H9 (cell line): ENCODE measurements around the gene AACS. TPM values are rescaled to one million over a fixed set of nuclear protein-coding genes. Genes with fewer than 3 reads are reported as not detected.

Experiments used
- DNase-seq: peaks from one replicate; pipeline ENCODE4 v3.0.0-alpha.2; 2017
- H2AFZ ChIP-seq: one replicate; pipeline ENCODE4 v1.6.1; 2013; ENCODE audit warnings: mild to moderate bottlenecking, low read length, control low read depth, moderate library complexity
- H2AK5ac ChIP-seq: 2 replicates; pipeline ENCODE4 v1.6.1; 2013; ENCODE audit warnings: low read length, control low read depth, mixed read lengths; ENCODE audit not compliant: insufficient read length
- H2BK120ac ChIP-seq: one replicate; pipeline ENCODE4 v1.6.1; 2013; ENCODE audit warnings: low read depth, mild to moderate bottlenecking, low read length, control low read depth, inconsistent platforms; ENCODE audit not compliant: poor library complexity, severe bottlenecking
- H2BK12ac ChIP-seq: 2 replicates; pipeline ENCODE4 v1.6.1; 2013; ENCODE audit warnings: low read length, control low read depth, mixed read lengths, low read depth; ENCODE audit not compliant: insufficient read length
- H2BK15ac ChIP-seq: 2 replicates; pipeline ENCODE4 v1.6.1; 2013; ENCODE audit warnings: low read depth, low read length, control low read depth
- H2BK20ac ChIP-seq: one replicate; pipeline ENCODE4 v1.6.1; 2013; ENCODE audit warnings: low read depth, mild to moderate bottlenecking, low read length, control low read depth, inconsistent platforms; ENCODE audit not compliant: poor library complexity, severe bottlenecking
- H2BK5ac ChIP-seq: 2 replicates; pipeline ENCODE4 v1.6.1; 2013; ENCODE audit warnings: low read length, control low read depth, mixed read lengths; ENCODE audit not compliant: insufficient read length
- H3K14ac ChIP-seq: 2 replicates; pipeline ENCODE4 v1.6.1; 2013; ENCODE audit warnings: low read length, control low read depth; ENCODE audit not compliant: insufficient read depth
- H3K18ac ChIP-seq: 2 replicates; pipeline ENCODE4 v1.6.1; 2013; ENCODE audit warnings: low read depth, mild to moderate bottlenecking, mixed read lengths, low read length, control low read depth; ENCODE audit not compliant: insufficient read length
- H3K23ac ChIP-seq: 2 replicates; pipeline ENCODE4 v1.6.1; 2013; ENCODE audit warnings: low read length, control low read depth, mixed read lengths, low read depth; ENCODE audit not compliant: insufficient read length
- H3K23me2 ChIP-seq: 2 replicates; pipeline ENCODE4 v1.6.1; 2013; ENCODE audit warnings: low read depth, mild to moderate bottlenecking, mixed read lengths, low read length, control low read depth; ENCODE audit not compliant: insufficient read length, poor library complexity, severe bottlenecking
- H3K27ac ChIP-seq: 2 replicates; pipeline ENCODE4 v1.5.1; 2013; ENCODE audit warnings: low read length, control low read depth, mixed read lengths, low read depth; ENCODE audit not compliant: insufficient read length
- H3K27me3 ChIP-seq: 2 replicates; pipeline ENCODE4 v1.6.1; 2013; ENCODE audit warnings: low read length, control low read depth, inconsistent platforms; ENCODE audit not compliant: insufficient read depth
- H3K4ac ChIP-seq: 2 replicates; pipeline ENCODE4 v1.6.1; 2013; ENCODE audit warnings: low read depth, mild to moderate bottlenecking, control low read depth, inconsistent platforms, low read length, moderate library complexity
- H3K4me1 ChIP-seq: 2 replicates; pipeline ENCODE4 v1.6.1; 2013; ENCODE audit warnings: low read length, control low read depth, inconsistent platforms; ENCODE audit not compliant: insufficient read depth
- H3K4me2 ChIP-seq: 2 replicates; pipeline ENCODE4 v1.6.1; 2013; ENCODE audit warnings: low read length, control low read depth, mixed read lengths; ENCODE audit not compliant: insufficient read length, insufficient read depth
- H3K56ac ChIP-seq: 2 replicates; pipeline ENCODE4 v1.6.1; 2013; ENCODE audit warnings: low read depth, mild to moderate bottlenecking, mixed read lengths, low read length, control low read depth; ENCODE audit not compliant: insufficient read length
- H3K79me1 ChIP-seq: 2 replicates; pipeline ENCODE4 v1.6.1; 2013; ENCODE audit warnings: low read depth, mild to moderate bottlenecking, moderate library complexity, low read length, control low read depth, inconsistent platforms; ENCODE audit not compliant: insufficient read depth, poor library complexity, severe bottlenecking
- H3K79me2 ChIP-seq: 2 replicates; pipeline ENCODE4 v1.6.1; 2013; ENCODE audit warnings: low read length, control low read depth, inconsistent platforms; ENCODE audit not compliant: insufficient read depth
- H3K9ac ChIP-seq: 2 replicates; pipeline ENCODE4 v1.6.1; 2013; ENCODE audit warnings: low read length, control low read depth, mixed read lengths; ENCODE audit not compliant: insufficient read length; ENCODE audit errors: extremely low read depth
- H3K9me3 ChIP-seq: one replicate; pipeline ENCODE4 v1.6.1; 2013; ENCODE audit warnings: low read depth, low read length, inconsistent platforms; ENCODE audit not compliant: control insufficient read depth
- H3T11ph ChIP-seq: one replicate; pipeline ENCODE4 v1.6.1; 2013; ENCODE audit warnings: mild to moderate bottlenecking, low read length, control low read depth, inconsistent platforms
- H4K20me1 ChIP-seq: one replicate; pipeline ENCODE4 v1.6.1; 2013; ENCODE audit not compliant: control insufficient read depth, insufficient read length, insufficient read depth
- H4K5ac ChIP-seq: 2 replicates; pipeline ENCODE4 v1.6.1; 2013; ENCODE audit warnings: low read depth, mild to moderate bottlenecking, mixed read lengths, low read length, control low read depth; ENCODE audit not compliant: insufficient read length
- H4K8ac ChIP-seq: replicated peaks from 2 replicates; pipeline ENCODE4 v1.6.1; 2013; ENCODE audit warnings: low read length, control low read depth, mixed read lengths, low read depth; ENCODE audit not compliant: insufficient read length
- H4K91ac ChIP-seq: 2 replicates; pipeline ENCODE4 v1.6.1; 2013; ENCODE audit warnings: low read depth, mild to moderate bottlenecking, moderate library complexity, mixed read lengths, low read length, control low read depth; ENCODE audit not compliant: insufficient read length
- H3K27ac Mint-ChIP-seq, 3 experiments: 2 replicates in 2 of 3; 3 replicates in 1 of 3; pipeline ENCODE4 v1.8.0; 2020 to 2021; ENCODE audit warnings: mixed read lengths in 3 of 3, mild to moderate bottlenecking in 1 of 3, moderate library complexity in 1 of 3
- H3K27me3 Mint-ChIP-seq: 2 replicates; pipeline ENCODE4 v1.8.0; 2021; ENCODE audit warnings: low read depth, mild to moderate bottlenecking, moderate library complexity, mixed read lengths
- H3K36me3 Mint-ChIP-seq, 3 experiments: 2 replicates in 2 of 3; 3 replicates in 1 of 3; pipeline ENCODE4 v1.8.0; 2020 to 2021; ENCODE audit warnings: low read depth in 3 of 3, mixed read lengths in 3 of 3; ENCODE audit not compliant: insufficient read depth in 1 of 3
- H3K4me1 Mint-ChIP-seq, 2 experiments: 2 replicates each; pipeline ENCODE4 v1.8.0; 2020; ENCODE audit warnings: mixed read lengths in 2 of 2
- H3K4me3 Mint-ChIP-seq, 2 experiments: 2 replicates in 1 of 2; 3 replicates in 1 of 2; pipeline ENCODE4 v1.8.0; 2020 to 2021; ENCODE audit warnings: mild to moderate bottlenecking in 2 of 2, mixed read lengths in 2 of 2, moderate library complexity in 1 of 2
- H3K9me3 Mint-ChIP-seq, 2 experiments: 2 replicates in 1 of 2; 3 replicates in 1 of 2; pipeline ENCODE4 v1.8.0; 2020; ENCODE audit warnings: mild to moderate bottlenecking in 2 of 2, mixed read lengths in 2 of 2, moderate library complexity in 1 of 2
- CTCF ChIP-seq: fragments of 200-600 bp; sonication (generic); conservative IDR thresholded peaks from 3 replicates; pipeline ENCODE4 v1.8.0; 2021; ENCODE audit warnings: antibody characterized with exemption, mild to moderate bottlenecking
- WGBS: extraction: QIAGEN DNeasy Blood & Tissue Kit; methylation state at CpG from one replicate; pipeline ENCODE4 v1.1.7; 2013; ENCODE audit warnings: missing lambda C conversion rate, low lambda C conversion rate, mixed read lengths; ENCODE audit not compliant: insufficient read length; ENCODE audit errors: extremely low coverage; 5-methylcytosine and 5-hydroxymethylcytosine counted together
- total RNA-seq: library from RNA; stranded (reverse); gene quantifications from 2 replicates; pipeline ENCODE4 v1.2.1, GENCODE V29; 2021

The AACS gene
- total RNA-seq, 1 experiment from 2014 or later: 35.0 TPM

GRCh38 chr12:125068391-125068790 lies 3.2 kb downstream of the AACS start:
- H4K91ac ChIP-seq: no peak overlapping the region
- no peak overlapping the region for H2BK120ac ChIP-seq
- Mint-ChIP-seq H3K27me3 (no peaks in the 10 kb centered on the region), H3K4me1 (peaks cover 25 to 39% of the 10 kb centered on the region in 2 experiments), H3K9me3 (no peaks in the 10 kb centered on the region), H3K27ac (peak overlapping the region in 2 of 3 experiments; percentile 62 to 75; a peak in 1 of 7 replicates), H3K4me3 (peak overlapping the region in 1 of 2 experiments; percentile 50; a peak in 1 of 5 replicates), H3K36me3 (peaks cover 4 to 18% (median 12%) of the 10 kb centered on the region in 3 experiments)
- no peak overlapping the region for H3K4me2 ChIP-seq
- peaks cover 10% of the 10 kb centered on the region; the same call in 1 of the 2 replicates for H3K4me1 ChIP-seq
- peaks cover 14% of the 10 kb centered on the region for H3K23me2 ChIP-seq
- H2AFZ ChIP-seq: no peak overlapping the region
- no peaks in the 10 kb centered on the region for H4K20me1 ChIP-seq
- no peak overlapping the region for H3K27ac ChIP-seq
- H3K9me3 ChIP-seq: no peaks in the 10 kb centered on the region
- WGBS: no CpG with 5 or more reads among the region's 6 CpGs
- H3T11ph ChIP-seq: no peak overlapping the region
- H3K79me2 ChIP-seq: peaks cover 14% of the 10 kb centered on the region; the same call in 1 of the 2 replicates
- H3K27me3 ChIP-seq: no peaks in the 10 kb centered on the region
- no peak overlapping the region for H3K4ac ChIP-seq
- no peak overlapping the region for H3K9ac ChIP-seq
- H2AK5ac ChIP-seq: no peak overlapping the region
- H4K8ac ChIP-seq: no peak overlapping the region
- H3K56ac ChIP-seq: no peak overlapping the region
- peaks cover 7% of the 10 kb centered on the region for H3K79me1 ChIP-seq
- H2BK20ac ChIP-seq: no peak overlapping the region
- no peak overlapping the region for H2BK15ac ChIP-seq
- no peak for DNase-seq
- no peak overlapping the region for H2BK12ac ChIP-seq
- no peak overlapping the region for H4K5ac ChIP-seq
- no peak for TF ChIP-seq CTCF
- H3K23ac ChIP-seq: no peak overlapping the region
- H3K18ac ChIP-seq: no peak overlapping the region
- no peak overlapping the region for H3K14ac ChIP-seq
- no peak overlapping the region for H2BK5ac ChIP-seq
